GM23338 (cell line): ENCODE data around the gene TP53I13. TPM values are rescaled to one million over a fixed set of nuclear protein-coding genes. Genes with fewer than 3 reads are reported as not detected.

ENCODE experiments used
- ATAC-seq: fragments of 200-7000 bp; cut with Tn5 transposase; 3 replicates; pipeline ENCODE4 v1.9.1; 2020
- DNase-seq: peaks from one replicate; pipeline ENCODE4 v3.0.0-alpha.2; 2015; ENCODE audit warnings: low spot score
- H2AFZ ChIP-seq: fragments of 200-600 bp; sonication (generic); 2 replicates; pipeline ENCODE4 v1.8.0; 2016; ENCODE audit warnings: antibody characterized with exemption, mild to moderate bottlenecking, moderate library complexity
- H3F3A ChIP-seq: fragments of 200-600 bp; sonication (generic); replicated peaks from 2 replicates; pipeline ENCODE4 v1.8.0; 2017; ENCODE audit warnings: antibody characterized with exemption, mixed run types, low read depth
- H3K27ac ChIP-seq: fragments of 200-600 bp; sonication (generic); 2 replicates; pipeline ENCODE4 v1.6.1; 2016; ENCODE audit warnings: low read depth
- H3K27me3 ChIP-seq: fragments of 200-600 bp; sonication (generic); 2 replicates; pipeline ENCODE4 v1.8.0; 2016; ENCODE audit warnings: mild to moderate bottlenecking, mixed run types, moderate library complexity; ENCODE audit not compliant: insufficient read depth
- H3K36me3 ChIP-seq: fragments of 200-600 bp; sonication (generic); 2 replicates; pipeline ENCODE4 v1.8.0; 2016; ENCODE audit warnings: mild to moderate bottlenecking; ENCODE audit not compliant: insufficient read depth
- H3K4me1 ChIP-seq: fragments of 200-600 bp; sonication (generic); 2 replicates; pipeline ENCODE4 v1.8.0; 2016; ENCODE audit warnings: mild to moderate bottlenecking, moderate library complexity; ENCODE audit not compliant: insufficient read depth
- H3K4me2 ChIP-seq: fragments of 200-600 bp; sonication (generic); 2 replicates; pipeline ENCODE4 v1.7.1; 2017; ENCODE audit warnings: mixed run types
- H3K4me3 ChIP-seq: fragments of 200-600 bp; sonication (generic); 2 replicates; pipeline ENCODE4 v1.6.1; 2016; ENCODE audit warnings: mixed run types
- H3K79me2 ChIP-seq: fragments of 200-600 bp; sonication (generic); replicated peaks from 2 replicates; pipeline ENCODE4 v1.8.0; 2017; ENCODE audit warnings: mild to moderate bottlenecking; ENCODE audit not compliant: insufficient read depth
- H3K9me2 ChIP-seq: fragments of 200-600 bp; sonication (generic); 2 replicates; pipeline ENCODE4 v1.8.0; 2017; ENCODE audit not compliant: insufficient read depth
- H4K20me1 ChIP-seq: fragments of 200-600 bp; sonication (generic); replicated peaks from 2 replicates; pipeline ENCODE4 v1.8.0; 2017; ENCODE audit warnings: mild to moderate bottlenecking; ENCODE audit not compliant: insufficient read depth
- H3K27ac Mint-ChIP-seq: 2 replicates; pipeline ENCODE4 v1.8.0; 2020; ENCODE audit warnings: inconsistent platforms, mild to moderate bottlenecking, moderate library complexity, mixed read lengths
- H3K27me3 Mint-ChIP-seq: 3 replicates; pipeline ENCODE4 v1.8.0; 2022; ENCODE audit warnings: low read depth, mild to moderate bottlenecking, moderate library complexity, mixed read lengths, inconsistent platforms; ENCODE audit not compliant: insufficient read depth, poor library complexity
- H3K36me3 Mint-ChIP-seq: 3 replicates; pipeline ENCODE4 v1.8.0; 2021; ENCODE audit warnings: low read depth, mild to moderate bottlenecking, inconsistent platforms, moderate library complexity, mixed read lengths
- H3K4me1 Mint-ChIP-seq: 3 replicates; pipeline ENCODE4 v1.8.0; 2020; ENCODE audit warnings: mild to moderate bottlenecking, inconsistent platforms, mixed read lengths
- H3K4me3 Mint-ChIP-seq: 3 replicates; pipeline ENCODE4 v1.8.0; 2021; ENCODE audit warnings: moderate library complexity, mild to moderate bottlenecking, inconsistent platforms, mixed read lengths
- H3K9me3 Mint-ChIP-seq: 3 replicates; pipeline ENCODE4 v1.8.0; 2020; ENCODE audit warnings: moderate library complexity, mild to moderate bottlenecking, inconsistent platforms, mixed read lengths
- CREB1 ChIP-seq: fragments of 250-450 bp; sonication (Bioruptor Pico); IDR thresholded peaks from 2 replicates; pipeline ENCODE4 v1.5.0; 2020; ENCODE audit warnings: low read depth, mild to moderate bottlenecking, moderate library complexity
- CTCF ChIP-seq, 2 experiments: fragments of 200-600 bp in 1 of 2; sonication (generic) in 1 of 2; conservative IDR thresholded peaks; 2 replicates each; pipeline versions ENCODE4 v1.5.1 to v1.6.1; 2016 to 2017; ENCODE audit warnings: antibody characterized with exemption in 2 of 2, low read depth in 2 of 2, mild to moderate bottlenecking in 2 of 2, moderate library complexity in 1 of 2
- ETS1 ChIP-seq: IDR thresholded peaks from 2 replicates; pipeline ENCODE4 v1.6.1; 2016; ENCODE audit warnings: antibody characterized with exemption
- EZH2 ChIP-seq: fragments of 200-600 bp; sonication (generic); IDR thresholded peaks from one replicate; pipeline ENCODE4 v1.8.0; 2017; ENCODE audit warnings: antibody characterized with exemption, mild to moderate bottlenecking, low read depth; ENCODE audit not compliant: unreplicated experiment
- EZH2phosphoT487 ChIP-seq: fragments of 200-600 bp; sonication (generic); IDR thresholded peaks from one replicate; pipeline ENCODE4 v1.8.1; 2018; ENCODE audit warnings: antibody characterized with exemption; ENCODE audit not compliant: unreplicated experiment
- JUNB ChIP-seq: IDR thresholded peaks from one replicate; pipeline ENCODE4 v1.6.1; 2016; ENCODE audit warnings: antibody characterized with exemption; ENCODE audit not compliant: unreplicated experiment
- NANOG ChIP-seq: IDR thresholded peaks from 2 replicates; pipeline ENCODE4 v1.6.1; 2016; ENCODE audit warnings: antibody characterized with exemption, borderline replicate concordance
- POLR2AphosphoS5 ChIP-seq: IDR thresholded peaks from 2 replicates; pipeline ENCODE4 v1.6.1; 2016; ENCODE audit warnings: antibody characterized with exemption, low read depth
- REST ChIP-seq: IDR thresholded peaks from one replicate; pipeline ENCODE4 v1.6.1; 2018; ENCODE audit warnings: antibody characterized with exemption; ENCODE audit not compliant: unreplicated experiment
- STAT1 ChIP-seq: IDR thresholded peaks from one replicate; pipeline ENCODE4 v1.6.1; 2016; ENCODE audit warnings: antibody characterized with exemption; ENCODE audit not compliant: unreplicated experiment
- ZNF114 ChIP-seq: fragments of 250-450 bp; sonication (Bioruptor Pico); IDR thresholded peaks from 2 replicates; pipeline ENCODE4 v1.5.0; 2020; ENCODE audit warnings: mild to moderate bottlenecking, moderate library complexity
- ZNF331 ChIP-seq: fragments of 250-450 bp; sonication (Bioruptor Pico); IDR thresholded peaks from 2 replicates; pipeline ENCODE4 v1.5.0; 2020; ENCODE audit warnings: low read depth, mild to moderate bottlenecking, moderate library complexity
- ZNF462 ChIP-seq: fragments of 250-450 bp; sonication (Bioruptor Pico); IDR thresholded peaks from 2 replicates; pipeline ENCODE4 v1.5.0; 2020; ENCODE audit warnings: mild to moderate bottlenecking, moderate library complexity
- polyA plus RNA-seq: library from polyadenylated mRNA; unstranded; fragments of >200 nt; fragmentation: Nextera tagmentation; extraction: Ambion mirVana; gene quantifications from 2 replicates; pipeline ENCODE4 v1.2.1, GENCODE V29; 2016
- total RNA-seq: library from RNA; depleted of rRNA; stranded (reverse); fragments of >200 nt; shearing (Covaris generic); gene quantifications from 2 replicates; pipeline ENCODE4 v1.2.3, GENCODE V29; 2014

TP53I13 gene
- total and polyA plus RNA-seq, 2 experiments from 2014 or later: 21.0 to 38.9 TPM

GRCh38 chr17:29588017-29588561 lies 19.6 kb downstream of the TP53I13 start:
- Mint-ChIP-seq H3K4me3 (peak overlapping the region; percentile 81), H3K27me3 (peaks cover 28% of the 10 kb centered on the region), H3K9me3 (no peaks in the 10 kb centered on the region), H3K4me1 (peaks cover 51% of the 10 kb centered on the region), H3K36me3 (peaks cover 8% of the 10 kb centered on the region), H3K27ac (no peak overlapping the region)
- no peaks in the 10 kb centered on the region for H3K9me2 ChIP-seq
- ATAC-seq (no peak), DNase-seq (no peak)
- H3K4me1 ChIP-seq: peaks cover 43% of the 10 kb centered on the region
- H3K4me2 ChIP-seq: peak overlapping the region; percentile 99
- no peak for TF ChIP-seq NANOG
- no peak for TF ChIP-seq CREB1 (CRISPR knock-in tag)
- no peak for TF ChIP-seq EZH2
- no peak for TF ChIP-seq ETS1
- no peak for TF ChIP-seq EZH2phosphoT487
- TF ChIP-seq STAT1: no peak
- TF ChIP-seq JUNB: no peak
- no peak for TF ChIP-seq ZNF331 (CRISPR knock-in tag)
- no peak for TF ChIP-seq ZNF462 (CRISPR knock-in tag)
- no peak for TF ChIP-seq REST
- no peak for TF ChIP-seq CTCF (conservative IDR thresholded peaks at IDR 0.05; ENCODE audit: low read depth in 2 of 2)
- no peak for TF ChIP-seq POLR2AphosphoS5
- TF ChIP-seq ZNF114 (CRISPR knock-in tag): no peak
- H2AFZ ChIP-seq: no peak overlapping the region
- H3K36me3 ChIP-seq: no peaks in the 10 kb centered on the region
- peak overlapping the region; percentile 82 for H3K4me3 ChIP-seq
- peaks cover 17% of the 10 kb centered on the region for H3F3A ChIP-seq
- no peak overlapping the region for H3K27ac ChIP-seq
- H3K79me2 ChIP-seq: peaks cover 44% of the 10 kb centered on the region
- H3K27me3 ChIP-seq: peaks cover 12% of the 10 kb centered on the region
- peaks cover 17% of the 10 kb centered on the region for H4K20me1 ChIP-seq
